ENCODE measurements around the gene TSR3. TPM values are rescaled to one million over a fixed set of nuclear protein-coding genes. Genes with fewer than 3 reads are reported as not detected.
A peak's percentile ranks its signal among the peaks of the same experiment; 100 is the strongest.

Gene TSR3
- polyA plus RNA-seq, 3 donors: 23.2 to 73.1 (median 48.2) TPM

DNA sequence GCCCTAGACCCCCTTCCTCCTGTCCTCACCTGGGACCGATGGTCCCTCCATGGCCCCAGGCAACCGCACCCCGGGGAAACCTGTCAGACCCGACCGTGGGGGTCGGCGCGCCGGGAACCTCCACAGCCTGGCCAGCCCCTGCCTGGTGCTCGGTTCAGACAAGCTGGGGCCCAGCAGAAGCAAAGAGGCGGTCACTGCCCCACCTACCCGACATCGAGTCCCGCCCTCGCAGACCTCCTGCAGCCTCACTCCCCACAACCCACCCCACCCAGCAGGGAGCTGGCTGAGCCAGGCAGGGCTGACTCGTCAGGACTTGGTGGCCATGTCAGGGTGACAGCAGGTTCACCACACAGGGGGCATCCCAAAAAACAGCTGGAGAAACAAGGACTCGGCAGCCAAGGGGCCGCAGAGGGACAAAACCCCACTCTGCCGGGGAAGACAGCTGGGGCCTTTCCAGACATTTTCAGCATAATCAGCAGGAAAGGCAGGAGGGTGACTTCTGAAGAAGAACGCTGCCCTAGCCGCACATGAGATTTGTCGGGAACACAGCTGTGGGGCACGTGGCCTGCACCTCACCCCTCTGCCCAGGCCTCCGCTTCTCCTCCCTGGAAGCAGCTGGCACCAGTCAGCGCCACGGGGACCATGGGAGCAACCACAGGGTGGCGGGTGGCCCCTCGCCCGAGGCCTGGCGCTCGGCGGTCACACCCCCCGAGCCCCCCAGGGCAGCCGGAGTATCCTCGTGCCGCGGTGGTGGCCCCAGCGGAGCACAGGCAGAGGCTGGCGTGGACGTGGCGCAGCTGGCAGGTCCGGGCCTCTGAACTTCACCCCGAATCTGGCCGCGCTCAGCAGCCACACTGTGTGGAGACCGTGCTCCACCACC, 23.0 kb upstream of the TSR3 start:
- no peak overlapping the region for H3K27ac ChIP-seq (ENCODE audit: low read depth in 1 of 2, low read length in 2 of 2)
- no peak overlapping the region for H3K4me3 Mint-ChIP-seq
- no peaks in the 10 kb centered on the region for H3K27me3 Mint-ChIP-seq (ENCODE audit: low read depth in 3 of 3)
- intact Hi-C loops (cut with micrococcal nuclease): no loop called here
- peaks cover 0 to 2% (median 0%) of the 10 kb centered on the region in 7 donors for H3K9me3 Mint-ChIP-seq
- no peak overlapping the region for H3K4me3 ChIP-seq (replicated peaks in 1 of 3; ENCODE audit: low read depth in 2 of 3, low read length in 3 of 3)
- H3K79me2 ChIP-seq (ENCODE audit: insufficient read depth, low read length): peaks cover 12% of the 10 kb centered on the region
- H3K9ac ChIP-seq (ENCODE audit: insufficient read depth, low read length, poor library complexity, severe bottlenecking): no peak overlapping the region
- no peaks in the 10 kb centered on the region for H3K9me3 ChIP-seq (replicated peaks in 1 of 2; ENCODE audit: control insufficient read depth in 1 of 2, insufficient read depth in 1 of 2, low read length in 2 of 2)
- no peak overlapping the region for H3K27ac Mint-ChIP-seq
- WGBS (ENCODE audit: insufficient coverage): 94% methylated on average over 37 of the region's 46 CpGs
- H3K36me3 ChIP-seq (replicated peaks in 1 of 2; ENCODE audit: control insufficient read depth in 1 of 2, insufficient read depth in 2 of 2, low read length in 2 of 2): peaks cover 28 to 29% of the 10 kb centered on the region in 2 donors
- peaks cover 30 to 64% of the 10 kb centered on the region in 2 donors for H3K36me3 Mint-ChIP-seq
- TF ChIP-seq, protein P1, sequence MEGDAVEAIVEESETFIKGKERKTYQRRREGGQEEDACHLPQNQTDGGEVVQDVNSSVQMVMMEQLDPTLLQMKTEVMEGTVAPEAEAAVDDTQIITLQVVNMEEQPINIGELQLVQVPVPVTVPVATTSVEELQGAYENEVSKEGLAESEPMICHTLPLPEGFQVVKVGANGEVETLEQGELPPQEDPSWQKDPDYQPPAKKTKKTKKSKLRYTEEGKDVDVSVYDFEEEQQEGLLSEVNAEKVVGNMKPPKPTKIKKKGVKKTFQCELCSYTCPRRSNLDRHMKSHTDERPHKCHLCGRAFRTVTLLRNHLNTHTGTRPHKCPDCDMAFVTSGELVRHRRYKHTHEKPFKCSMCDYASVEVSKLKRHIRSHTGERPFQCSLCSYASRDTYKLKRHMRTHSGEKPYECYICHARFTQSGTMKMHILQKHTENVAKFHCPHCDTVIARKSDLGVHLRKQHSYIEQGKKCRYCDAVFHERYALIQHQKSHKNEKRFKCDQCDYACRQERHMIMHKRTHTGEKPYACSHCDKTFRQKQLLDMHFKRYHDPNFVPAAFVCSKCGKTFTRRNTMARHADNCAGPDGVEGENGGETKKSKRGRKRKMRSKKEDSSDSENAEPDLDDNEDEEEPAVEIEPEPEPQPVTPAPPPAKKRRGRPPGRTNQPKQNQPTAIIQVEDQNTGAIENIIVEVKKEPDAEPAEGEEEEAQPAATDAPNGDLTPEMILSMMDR (IDR thresholded peaks at IDR 0.05): no peak
- DNase-seq: peak in 1 of 3 donors; percentile 5
- no peak overlapping the region for H3K4me2 ChIP-seq (replicated peaks; ENCODE audit: extremely low read depth, low read length, poor library complexity, severe bottlenecking)
- peaks cover 9 to 18% of the 10 kb centered on the region in 2 donors for H3K4me1 ChIP-seq (ENCODE audit: control insufficient read depth in 1 of 2, insufficient read depth in 2 of 2, low read length in 2 of 2)
- peaks cover 76% of the 10 kb centered on the region for H4K20me1 ChIP-seq (ENCODE audit: insufficient read depth, low read length)
- H2AFZ ChIP-seq (ENCODE audit: insufficient read depth, low read depth, low read length, poor library complexity, severe bottlenecking): no peak overlapping the region
- no peaks in the 10 kb centered on the region for H3K27me3 ChIP-seq (ENCODE audit: control insufficient read depth in 2 of 2, insufficient read depth in 2 of 2, low read length in 2 of 2)
- H3K4me1 Mint-ChIP-seq: peaks cover 13% of the 10 kb centered on the region

DNA sequence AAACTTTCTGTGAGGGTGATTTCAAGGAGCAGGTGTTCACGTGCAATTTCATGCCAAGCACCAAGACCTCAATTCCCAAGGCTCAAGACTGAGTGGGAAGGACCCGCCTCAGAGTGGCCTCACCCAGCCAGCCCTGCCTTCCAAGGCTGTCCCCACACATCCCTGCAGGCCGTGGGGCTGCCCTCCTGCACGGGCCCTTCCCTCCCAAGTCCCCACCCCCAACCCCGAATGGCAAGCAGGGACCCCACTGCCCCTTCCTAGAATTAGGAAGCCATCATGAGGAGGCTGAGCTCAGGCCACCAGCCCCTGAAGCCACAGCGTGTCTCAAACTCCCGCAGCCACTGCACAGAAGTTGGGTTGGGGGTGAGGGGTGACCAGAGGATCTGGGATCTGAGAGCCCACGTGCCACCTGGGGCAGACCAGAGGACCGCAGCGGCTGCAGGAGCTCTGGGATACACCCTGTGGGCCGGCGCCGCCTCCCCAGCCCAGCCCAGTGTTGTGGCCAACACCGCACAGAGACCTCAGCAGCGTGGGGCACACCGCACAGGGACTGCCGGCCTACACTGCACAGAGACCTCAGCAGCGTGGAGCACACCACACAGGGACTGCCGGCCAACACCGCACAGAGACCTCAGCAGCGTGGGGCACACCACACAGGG, 20.7 kb upstream of the TSR3 start:
- WGBS (ENCODE audit: insufficient coverage): 97% methylated on average over 10 of the region's 21 CpGs
- DNase-seq: no peak
- no peaks in the 10 kb centered on the region for H3K27me3 Mint-ChIP-seq (ENCODE audit: low read depth in 3 of 3)
- no peaks in the 10 kb centered on the region for H3K4me1 ChIP-seq (ENCODE audit: control insufficient read depth in 1 of 2, insufficient read depth in 2 of 2, low read length in 2 of 2)
- no peak overlapping the region for H3K27ac Mint-ChIP-seq
- intact Hi-C loops (cut with micrococcal nuclease): no loop called here
- H3K4me3 Mint-ChIP-seq: no peak overlapping the region
- peaks cover 25 to 64% of the 10 kb centered on the region in 2 donors for H3K36me3 Mint-ChIP-seq
- H3K4me2 ChIP-seq (replicated peaks; ENCODE audit: extremely low read depth, low read length, poor library complexity, severe bottlenecking): no peak overlapping the region
- H3K27me3 ChIP-seq (ENCODE audit: control insufficient read depth in 2 of 2, insufficient read depth in 2 of 2, low read length in 2 of 2): no peaks in the 10 kb centered on the region
- H3K79me2 ChIP-seq (ENCODE audit: insufficient read depth, low read length): no peaks in the 10 kb centered on the region
- peaks cover 0 to 3% (median 0%) of the 10 kb centered on the region in 7 donors for H3K9me3 Mint-ChIP-seq
- no peak overlapping the region for H3K4me3 ChIP-seq (replicated peaks in 1 of 3; ENCODE audit: low read depth in 2 of 3, low read length in 3 of 3)
- no peaks in the 10 kb centered on the region for H3K9me3 ChIP-seq (replicated peaks in 1 of 2; ENCODE audit: control insufficient read depth in 1 of 2, insufficient read depth in 1 of 2, low read length in 2 of 2)
- H3K36me3 ChIP-seq (replicated peaks in 1 of 2; ENCODE audit: control insufficient read depth in 1 of 2, insufficient read depth in 2 of 2, low read length in 2 of 2): peaks cover 31 to 37% of the 10 kb centered on the region in 2 donors
- TF ChIP-seq, protein P1 (IDR thresholded peaks at IDR 0.05): no peak
- no peak overlapping the region for H2AFZ ChIP-seq (ENCODE audit: insufficient read depth, low read depth, low read length, poor library complexity, severe bottlenecking)
- no peaks in the 10 kb centered on the region for H3K4me1 Mint-ChIP-seq
- no peak overlapping the region for H3K27ac ChIP-seq (ENCODE audit: low read depth in 1 of 2, low read length in 2 of 2)
- H3K9ac ChIP-seq (ENCODE audit: insufficient read depth, low read length, poor library complexity, severe bottlenecking): no peak overlapping the region
- peaks cover 59% of the 10 kb centered on the region for H4K20me1 ChIP-seq (ENCODE audit: insufficient read depth, low read length)

Data from CD14-positive monocyte (primary cell).